Neuronal stem cell (in vitro differentiated cells): ENCODE measurements around the gene KCNH2.

Source experiments
- DNase-seq: peaks from one replicate; pipeline ENCODE4 v3.0.0-alpha.2; 2013; ENCODE audit warnings: low spot score
- H2AFZ ChIP-seq: one replicate; pipeline ENCODE4 v1.6.1; 2013; ENCODE audit warnings: mild to moderate bottlenecking, low read length, inconsistent platforms
- H2AK5ac ChIP-seq: 2 replicates; pipeline ENCODE4 v1.6.1; 2013; ENCODE audit warnings: low read depth, mild to moderate bottlenecking, inconsistent platforms, low read length, moderate library complexity, mixed read lengths
- H2BK120ac ChIP-seq: 2 replicates; pipeline ENCODE4 v1.6.1; 2013; ENCODE audit warnings: low read depth, mild to moderate bottlenecking, inconsistent platforms, low read length, moderate library complexity, mixed read lengths
- H2BK12ac ChIP-seq: one replicate; pipeline ENCODE4 v1.6.1; 2013; ENCODE audit warnings: low read length, inconsistent platforms
- H2BK15ac ChIP-seq: 2 replicates; pipeline ENCODE4 v1.6.1; 2013; ENCODE audit warnings: mild to moderate bottlenecking, low read length, inconsistent platforms, mixed read lengths
- H2BK5ac ChIP-seq: one replicate; pipeline ENCODE4 v1.6.1; 2013; ENCODE audit warnings: inconsistent platforms, mild to moderate bottlenecking, low read length, moderate library complexity
- H3K14ac ChIP-seq: one replicate; pipeline ENCODE4 v1.6.1; 2013; ENCODE audit warnings: low read length, inconsistent platforms
- H3K18ac ChIP-seq: 2 replicates; pipeline ENCODE4 v1.6.1; 2013; ENCODE audit warnings: low read length, inconsistent platforms
- H3K23ac ChIP-seq: 2 replicates; pipeline ENCODE4 v1.6.1; 2013; ENCODE audit warnings: low read depth, mild to moderate bottlenecking, mixed read lengths, low read length, inconsistent platforms; ENCODE audit not compliant: poor library complexity
- H3K27ac ChIP-seq: replicated peaks from 3 replicates; pipeline ENCODE4 v1.5.1; 2013; ENCODE audit warnings: low read length, inconsistent platforms
- H3K27me3 ChIP-seq, 3 experiments: 2 replicates each; pipeline ENCODE4 v1.6.1; 2013; ENCODE audit warnings: low read length in 3 of 3, mild to moderate bottlenecking in 2 of 3, inconsistent platforms in 1 of 3, low read depth in 1 of 3, mixed read lengths in 1 of 3, moderate library complexity in 1 of 3; ENCODE audit not compliant: control insufficient read depth in 3 of 3, insufficient read depth in 3 of 3
- H3K36me3 ChIP-seq, 2 donors: replicated peaks in 1 of 2; 2 replicates each; pipeline ENCODE4 v1.6.1; 2013; ENCODE audit warnings: low read length in 2 of 2; ENCODE audit not compliant: control insufficient read depth in 2 of 2, insufficient read depth in 2 of 2
- H3K4ac ChIP-seq: 2 replicates; pipeline ENCODE4 v1.6.1; 2013; ENCODE audit warnings: inconsistent platforms, mild to moderate bottlenecking, low read length, moderate library complexity
- H3K4me1 ChIP-seq, 2 donors: 1 replicate in 1 of 2; 2 replicates in 1 of 2; pipeline ENCODE4 v1.6.1; 2013; ENCODE audit warnings: low read length in 2 of 2, low read depth in 1 of 2; ENCODE audit not compliant: control insufficient read depth in 2 of 2, insufficient read depth in 1 of 2
- H3K4me2 ChIP-seq: one replicate; pipeline ENCODE4 v1.6.1; 2013; ENCODE audit warnings: mild to moderate bottlenecking, low read length, inconsistent platforms; ENCODE audit not compliant: insufficient read depth, poor library complexity, severe bottlenecking
- H3K4me3 ChIP-seq, 2 donors: 2 replicates each; pipeline ENCODE4 v1.5.1; 2013; ENCODE audit warnings: low read length in 2 of 2, mild to moderate bottlenecking in 2 of 2, inconsistent platforms in 1 of 2, moderate library complexity in 1 of 2
- H3K79me1 ChIP-seq: one replicate; pipeline ENCODE4 v1.6.1; 2013; ENCODE audit warnings: low read depth, mild to moderate bottlenecking, inconsistent platforms, low read length, moderate library complexity
- H3K9ac ChIP-seq: one replicate; pipeline ENCODE4 v1.6.1; 2013; ENCODE audit warnings: mild to moderate bottlenecking, low read depth, low read length, inconsistent platforms; ENCODE audit not compliant: poor library complexity
- H3K9me3 ChIP-seq, 2 donors: replicated peaks in 1 of 2; 2 replicates each; pipeline versions ENCODE3 to v1.6.1; 2013; ENCODE audit warnings: low read length in 2 of 2, mild to moderate bottlenecking in 2 of 2, inconsistent platforms in 1 of 2, low read depth in 1 of 2, mixed read lengths in 1 of 2, moderate library complexity in 1 of 2; ENCODE audit not compliant: control insufficient read depth in 2 of 2, insufficient read depth in 1 of 2
- H4K8ac ChIP-seq: one replicate; pipeline ENCODE4 v1.6.1; 2013; ENCODE audit warnings: low read depth, mild to moderate bottlenecking, inconsistent platforms, low read length, moderate library complexity
- H4K91ac ChIP-seq: one replicate; pipeline ENCODE4 v1.6.1; 2013; ENCODE audit warnings: low read length, low read depth, mild to moderate bottlenecking, inconsistent platforms; ENCODE audit not compliant: poor library complexity
- WGBS, 2 donors: extraction: QIAGEN DNeasy Blood & Tissue Kit; methylation state at CpG; one replicate each; pipeline ENCODE4 v1.1.7; 2013; ENCODE audit warnings: missing lambda C conversion rate in 2 of 2, mixed read lengths in 1 of 2; ENCODE audit not compliant: insufficient read length in 2 of 2, insufficient replicate concordance in 1 of 2; ENCODE audit errors: extremely low coverage in 2 of 2; 5-methylcytosine and 5-hydroxymethylcytosine counted together

The KCNH2 gene

GRCh38 chr7:150897502-150898474 lies 80.3 kb downstream of the KCNH2 start:
- WGBS, 2 donors = no CpG with 5 or more reads among the region's 22 CpGs
- Histone ChIP-seq H3K9ac (no peak overlapping the region), H3K36me3 (no peaks in the 10 kb centered on the region)

GRCh38 chr7:150896562-150897209 lies 81.4 kb downstream of the KCNH2 start:
- Histone ChIP-seq H4K91ac (no peak overlapping the region), H3K27ac (no peak overlapping the region), H3K36me3 (no peaks in the 10 kb centered on the region), H3K9ac (no peak overlapping the region), H3K79me1 (no peaks in the 10 kb centered on the region), H3K4me3 (no peak overlapping the region), H3K9me3 (no peaks in the 10 kb centered on the region), H4K8ac (no peak overlapping the region), H3K4me2 (no peak overlapping the region), H2BK5ac (no peak overlapping the region), H2BK15ac (no peak overlapping the region), H2AK5ac (no peak overlapping the region), H3K27me3 (peaks cover 0 to 27% (median 0%) of the 10 kb centered on the region in 3 experiments), H3K23ac (no peak overlapping the region), H2AFZ (no peak overlapping the region), H3K4me1 (peaks cover 0 to 8% of the 10 kb centered on the region in 2 donors), H2BK120ac (no peak overlapping the region), H3K4ac (no peak overlapping the region), H2BK12ac (no peak overlapping the region), H3K18ac (no peak overlapping the region), H3K14ac (no peak overlapping the region)
- DNase-seq = no peak
- WGBS, 2 donors = no CpG with 5 or more reads among the region's 10 CpGs

More at GRCh38 chr7:150897502-150898474, 80.3 kb downstream of the KCNH2 start:
- peak overlapping the region; percentile 65 for H2BK15ac ChIP-seq
- H3K18ac ChIP-seq = no peak overlapping the region
- H3K23ac ChIP-seq = no peak overlapping the region
- no peak for DNase-seq
- no peaks in the 10 kb centered on the region for H3K79me1 ChIP-seq
- H3K4me2 ChIP-seq = no peak overlapping the region
- peaks cover 0 to 27% (median 0%) of the 10 kb centered on the region in 3 experiments for H3K27me3 ChIP-seq
- H2AFZ ChIP-seq = no peak overlapping the region
- H3K27ac ChIP-seq = no peak overlapping the region
- H3K4me3 ChIP-seq = no peak overlapping the region
- no peak overlapping the region for H3K4ac ChIP-seq
- peak overlapping the region; percentile 44 for H3K14ac ChIP-seq
- no peak overlapping the region for H2BK5ac ChIP-seq
- H3K4me1 ChIP-seq = peaks cover 0 to 8% of the 10 kb centered on the region in 2 donors
- H2AK5ac ChIP-seq = peak overlapping the region; percentile 47
- no peak overlapping the region for H2BK120ac ChIP-seq
- no peaks in the 10 kb centered on the region for H3K9me3 ChIP-seq
- H2BK12ac ChIP-seq = no peak overlapping the region
- H4K8ac ChIP-seq = no peak overlapping the region
- H4K91ac ChIP-seq = no peak overlapping the region

- no peak for DNase-seq
- peak overlapping the region; percentile 8 for H3K23ac ChIP-seq
- H3K18ac ChIP-seq = no peak overlapping the region
- H2AK5ac ChIP-seq = no peak overlapping the region
- no peak overlapping the region for H4K8ac ChIP-seq
- H3K27ac ChIP-seq = no peak overlapping the region
- no peaks in the 10 kb centered on the region for H3K79me1 ChIP-seq
- H2AFZ ChIP-seq = no peak overlapping the region
- H3K4me1 ChIP-seq = peaks cover 0 to 2% of the 10 kb centered on the region in 2 donors
- H3K9me3 ChIP-seq = no peaks in the 10 kb centered on the region
- H2BK120ac ChIP-seq = no peak overlapping the region
- no peak overlapping the region for H2BK15ac ChIP-seq
- no peak overlapping the region for H2BK5ac ChIP-seq
- no CpG with 5 or more reads among the region's 2 CpGs for WGBS, 2 donors
- no peak overlapping the region for H3K4ac ChIP-seq
- H4K91ac ChIP-seq = no peak overlapping the region
- H3K27me3 ChIP-seq = peaks cover 0 to 20% (median 0%) of the 10 kb centered on the region in 3 experiments
- no peaks in the 10 kb centered on the region for H3K36me3 ChIP-seq
- no peak overlapping the region for H3K14ac ChIP-seq
- H3K9ac ChIP-seq = no peak overlapping the region
- no peak overlapping the region for H2BK12ac ChIP-seq
- H3K4me3 ChIP-seq = peak overlapping the region in 1 of 2 donors; percentile 31
- no peak overlapping the region for H3K4me2 ChIP-seq
Measured at GRCh38 chr7:150895809-150896208, 82.3 kb downstream of the KCNH2 start.
